Keratinocyte (primary cell): ENCODE measurements around the gene ZNF132. TPM values are rescaled to one million over a fixed set of nuclear protein-coding genes. Genes with fewer than 3 reads are reported as not detected.
A peak's percentile ranks its signal among the peaks of the same experiment; 100 is the strongest.

Experiments
- DNase-seq: peaks from one replicate; pipeline ENCODE4 v3.0.0-alpha.2; 2011; ENCODE audit warnings: low read depth, missing footprints, low spot score
- FAIRE-seq: peaks from 2 replicates; lab custom pipeline; 2011; peaks lifted over from hg19 to GRCh38; lab: Jason Lieb, UNC
- H2AFZ ChIP-seq: 2 replicates; pipeline ENCODE4 v1.6.0; 2012; ENCODE audit warnings: low read length, control low read depth, inconsistent platforms; ENCODE audit not compliant: control insufficient read depth
- H3K27ac ChIP-seq: 2 replicates; pipeline ENCODE4 v1.5.1; 2011; ENCODE audit warnings: low read length; ENCODE audit not compliant: control insufficient read depth, insufficient read depth
- H3K27me3 ChIP-seq: 3 replicates; pipeline ENCODE4 v1.6.0; 2011; ENCODE audit warnings: low read length; ENCODE audit not compliant: control insufficient read depth, insufficient read depth; ENCODE audit errors: extremely low read depth
- H3K36me3 ChIP-seq, 2 experiments: 2 replicates in 1 of 2; 3 replicates in 1 of 2; pipeline ENCODE4 v1.5.1; 2011; ENCODE audit warnings: low read length in 2 of 2, mild to moderate bottlenecking in 1 of 2; ENCODE audit not compliant: control insufficient read depth in 2 of 2, insufficient read depth in 2 of 2; ENCODE audit errors: extremely low read depth in 1 of 2
- H3K4me1 ChIP-seq: 3 replicates; pipeline ENCODE4 v1.5.1; 2011; ENCODE audit warnings: low read length; ENCODE audit not compliant: control insufficient read depth, insufficient read depth; ENCODE audit errors: extremely low read depth
- H3K4me2 ChIP-seq: 3 replicates; pipeline ENCODE4 v1.6.0; 2011; ENCODE audit warnings: low read depth, low read length; ENCODE audit not compliant: control insufficient read depth, insufficient read depth; ENCODE audit errors: extremely low read depth
- H3K4me3 ChIP-seq, 3 experiments: fragments of 200-600 bp in 1 of 3; sonication (generic) in 1 of 3; 2 replicates in 2 of 3; 3 replicates in 1 of 3; pipeline ENCODE4 v1.5.1; 2011 to 2016; ENCODE audit warnings: low read length in 3 of 3, mild to moderate bottlenecking in 3 of 3, control low read depth in 2 of 3, inconsistent platforms in 1 of 3, low read depth in 1 of 3, mixed read lengths in 1 of 3, mixed run types in 1 of 3, moderate library complexity in 1 of 3; ENCODE audit not compliant: control insufficient read depth in 2 of 3, insufficient read depth in 2 of 3; ENCODE audit errors: extremely low read depth in 1 of 3
- H3K79me2 ChIP-seq: 2 replicates; pipeline ENCODE4 v1.6.0; 2012; ENCODE audit warnings: low read length; ENCODE audit not compliant: control insufficient read depth, insufficient read depth
- H3K9ac ChIP-seq: 3 replicates; pipeline ENCODE4 v1.6.0; 2011; ENCODE audit warnings: low read length; ENCODE audit not compliant: control insufficient read depth, insufficient read depth; ENCODE audit errors: extremely low read depth
- H3K9me1 ChIP-seq: 3 replicates; pipeline ENCODE4 v1.6.0; 2011; ENCODE audit warnings: low read length; ENCODE audit not compliant: control insufficient read depth, insufficient read depth; ENCODE audit errors: extremely low read depth
- H3K9me3 ChIP-seq: 2 replicates; pipeline ENCODE4 v1.5.1; 2012; ENCODE audit warnings: low read depth, low read length; ENCODE audit not compliant: control insufficient read depth
- H4K20me1 ChIP-seq: 3 replicates; pipeline ENCODE4 v1.6.0; 2011; ENCODE audit warnings: low read length; ENCODE audit not compliant: control insufficient read depth, insufficient read depth; ENCODE audit errors: extremely low read depth
- CTCF ChIP-seq, 3 experiments: IDR thresholded peaks in 1 of 3; conservative IDR thresholded peaks in 1 of 3; optimal IDR thresholded peaks in 1 of 3; 2 replicates in 2 of 3; 3 replicates in 1 of 3; pipeline versions ENCODE3 to v1.5.1; 2011; ENCODE audit warnings: low read length in 3 of 3, mild to moderate bottlenecking in 3 of 3, moderate library complexity in 2 of 3, control low read depth in 1 of 3, inconsistent platforms in 1 of 3; ENCODE audit not compliant: insufficient read depth in 2 of 3; ENCODE audit errors: extremely low read depth in 1 of 3
- EZH2 ChIP-seq: IDR thresholded peaks from one replicate; pipeline ENCODE4 v1.6.1; 2012; ENCODE audit warnings: inconsistent platforms, mild to moderate bottlenecking, low read length, moderate library complexity
- dilution Hi-C: fragments of 300-500 bp; cut with MboI; formaldehyde crosslinking; loops from one replicate; pipeline ENCODE4 v1.7.0; 2020; ENCODE audit warnings: low sequenced_read_pairs; ENCODE audit not compliant: extremely low pct_ligation_motif_present
- polyA plus RNA-seq, 5 experiments: library from polyadenylated mRNA; depleted of rRNA in 3 of 5; stranded (reverse) in 3 of 5; stranded (forward) in 1 of 5; unstranded in 1 of 5; fragments of >200 nt; gene quantifications; 1 replicate in 1 of 5; 2 replicates in 3 of 5; 3 replicates in 1 of 5; pipeline versions ENCODE4 v1.2.1 to v1.2.3, GENCODE V29; 2011 to 2012; ENCODE audit warnings: missing spikeins in 2 of 5, low read depth in 1 of 5, low replicate concordance in 1 of 5

The ZNF132 gene
- polyA plus RNA-seq, 1 donor (not counting 4 experiments of a cell fraction or from before 2014, with no cell fraction given), result 1.6 TPM

- no peaks in the 10 kb centered on the region for H3K9me3 ChIP-seq
- dilution Hi-C loops, result no loop called here
- H3K36me3 ChIP-seq, result peaks cover 7 to 12% of the 10 kb centered on the region in 2 experiments
- H3K27me3 ChIP-seq, result no peaks in the 10 kb centered on the region
- DNase-seq (no peak), FAIRE-seq (no peak)
- H3K4me3 ChIP-seq, result peak overlapping the region; percentile 62 to 83 (median 68)
- no peaks in the 10 kb centered on the region for H3K9me1 ChIP-seq
- peak overlapping the region; percentile 63 for H3K27ac ChIP-seq
- peak overlapping the region; percentile 91 for H3K4me2 ChIP-seq
- H3K79me2 ChIP-seq, result no peaks in the 10 kb centered on the region
- TF ChIP-seq EZH2 (no peak), CTCF (optimal IDR thresholded peaks at IDR 0.05 in 1 of 3, IDR thresholded peaks at IDR 0.05 in 1 of 3, conservative IDR thresholded peaks at IDR 0.05 in 1 of 3; ENCODE audit: extremely low read depth in 1 of 3, insufficient read depth in 2 of 3, low read length in 3 of 3) (no peak)
- no peak overlapping the region for H2AFZ ChIP-seq
- peak overlapping the region; percentile 80 for H3K9ac ChIP-seq
- peaks cover 15% of the 10 kb centered on the region for H3K4me1 ChIP-seq
- no peaks in the 10 kb centered on the region for H4K20me1 ChIP-seq
Observed at GRCh38 chr19:58474997-58475713, 35.2 kb upstream of the ZNF132 start.

- Histone ChIP-seq H4K20me1 (no peaks in the 10 kb centered on the region), H3K9me3 (no peaks in the 10 kb centered on the region), H3K36me3 (peaks cover 7 to 11% of the 10 kb centered on the region in 2 experiments), H3K79me2 (peaks cover 2% of the 10 kb centered on the region), H2AFZ (no peak overlapping the region), H3K27ac (no peak overlapping the region), H3K9ac (no peak overlapping the region), H3K9me1 (no peaks in the 10 kb centered on the region), H3K4me3 (no peak overlapping the region), H3K4me2 (peak overlapping the region; percentile 91), H3K27me3 (no peaks in the 10 kb centered on the region), H3K4me1 (peaks cover 15% of the 10 kb centered on the region)
- FAIRE-seq (no peak), DNase-seq (no peak)
- dilution Hi-C loops, result no loop called here
- TF ChIP-seq CTCF (optimal IDR thresholded peaks at IDR 0.05 in 1 of 3, IDR thresholded peaks at IDR 0.05 in 1 of 3, conservative IDR thresholded peaks at IDR 0.05 in 1 of 3; ENCODE audit: extremely low read depth in 1 of 3, insufficient read depth in 2 of 3, low read length in 3 of 3), result no peak
Observed at GRCh38 chr19:58474291-58474996, 34.5 kb upstream of the ZNF132 start.
